ENCODE measurements around the gene TEDC2. TPM values are rescaled to one million over a fixed set of nuclear protein-coding genes. Genes with fewer than 3 reads are reported as not detected.

TEDC2 gene
- total and polyA plus RNA-seq, 2 donors, result 1.8 to 11.0 TPM

- Histone ChIP-seq H3K4me3 (ENCODE audit: low read length in 2 of 2) (no peak overlapping the region), H3K9me3 (ENCODE audit: control insufficient read depth in 2 of 2, insufficient read depth in 1 of 2, low read length in 1 of 2) (no peaks in the 10 kb centered on the region)
- DNase-seq (ENCODE audit: low read depth in 6 of 9, low spot score in 9 of 9), result peak in 6 of 9 donors; percentile 44 to 84 (median 65)
Observed at GRCh38 chr16:2486645-2487516, 27.0 kb downstream of the TEDC2 start.

GRCh38 chr16:2487517-2487842 lies 27.6 kb downstream of the TEDC2 start:
- H3K27me3 ChIP-seq (ENCODE audit: control insufficient read depth in 2 of 2, insufficient read depth in 1 of 2, low read length in 1 of 2), result peaks cover 0 to 5% of the 10 kb centered on the region in 2 donors
- no peak overlapping the region for H3K27ac ChIP-seq (ENCODE audit: low read depth in 1 of 2, low read length in 1 of 2)
- H3K4me1 ChIP-seq (ENCODE audit: control insufficient read depth in 2 of 2, insufficient read depth in 2 of 2, low read length in 2 of 2), result peaks cover 6 to 26% of the 10 kb centered on the region in 2 donors
- 53% methylated on average over 8 of the region's 8 CpGs for WGBS
- no peaks in the 10 kb centered on the region for H3K9me3 ChIP-seq (ENCODE audit: control insufficient read depth in 2 of 2, insufficient read depth in 1 of 2, low read length in 1 of 2)
- H3K4me3 ChIP-seq (ENCODE audit: low read length in 2 of 2), result no peak overlapping the region
- H3K36me3 ChIP-seq (ENCODE audit: control insufficient read depth in 2 of 2, insufficient read depth in 2 of 2, low read length in 1 of 2), result no peaks in the 10 kb centered on the region
- DNase-seq (ENCODE audit: low read depth in 6 of 9, low spot score in 9 of 9), result no peak

More at GRCh38 chr16:2486645-2487516, 27.0 kb downstream of the TEDC2 start:
- no peaks in the 10 kb centered on the region for H3K36me3 ChIP-seq (ENCODE audit: control insufficient read depth in 2 of 2, insufficient read depth in 2 of 2, low read length in 1 of 2)
- H3K27ac ChIP-seq (ENCODE audit: low read depth in 1 of 2, low read length in 1 of 2), result no peak overlapping the region
- H3K4me1 ChIP-seq (ENCODE audit: control insufficient read depth in 2 of 2, insufficient read depth in 2 of 2, low read length in 2 of 2), result peaks cover 6 to 28% of the 10 kb centered on the region in 2 donors
- WGBS, result 37% methylated on average over 29 of the region's 29 CpGs
- H3K27me3 ChIP-seq (ENCODE audit: control insufficient read depth in 2 of 2, insufficient read depth in 1 of 2, low read length in 1 of 2), result peaks cover 0 to 5% of the 10 kb centered on the region in 2 donors

GRCh38 chr16:2487903-2488531 lies 28.1 kb downstream of the TEDC2 start:
- H3K27ac ChIP-seq (ENCODE audit: low read depth in 1 of 2, low read length in 1 of 2), result no peak overlapping the region
- 29% methylated on average over 15 of the region's 15 CpGs for WGBS
- no peaks in the 10 kb centered on the region for H3K9me3 ChIP-seq (ENCODE audit: control insufficient read depth in 2 of 2, insufficient read depth in 1 of 2, low read length in 1 of 2)
- H3K27me3 ChIP-seq (ENCODE audit: control insufficient read depth in 2 of 2, insufficient read depth in 1 of 2, low read length in 1 of 2), result peaks cover 0 to 5% of the 10 kb centered on the region in 2 donors
- no peaks in the 10 kb centered on the region for H3K36me3 ChIP-seq (ENCODE audit: control insufficient read depth in 2 of 2, insufficient read depth in 2 of 2, low read length in 1 of 2)
- DNase-seq (ENCODE audit: low read depth in 6 of 9, low spot score in 9 of 9), result peak in 1 of 9 donors; percentile 22
- H3K4me3 ChIP-seq (ENCODE audit: low read length in 2 of 2), result no peak overlapping the region
- peaks cover 6 to 23% of the 10 kb centered on the region in 2 donors for H3K4me1 ChIP-seq (ENCODE audit: control insufficient read depth in 2 of 2, insufficient read depth in 2 of 2, low read length in 2 of 2)

- no peak for DNase-seq (ENCODE audit: low read depth in 6 of 9, low spot score in 9 of 9)
- 97% methylated on average over 16 of the region's 16 CpGs for WGBS
- Histone ChIP-seq H3K9me3 (ENCODE audit: control insufficient read depth in 2 of 2, insufficient read depth in 1 of 2, low read length in 1 of 2) (no peaks in the 10 kb centered on the region), H3K36me3 (ENCODE audit: control insufficient read depth in 2 of 2, insufficient read depth in 2 of 2, low read length in 1 of 2) (no peaks in the 10 kb centered on the region), H3K4me3 (ENCODE audit: low read length in 2 of 2) (no peak overlapping the region), H3K27me3 (ENCODE audit: control insufficient read depth in 2 of 2, insufficient read depth in 1 of 2, low read length in 1 of 2) (peaks cover 0 to 5% of the 10 kb centered on the region in 2 donors), H3K4me1 (ENCODE audit: control insufficient read depth in 2 of 2, insufficient read depth in 2 of 2, low read length in 2 of 2) (peaks cover 6 to 18% of the 10 kb centered on the region in 2 donors), H3K27ac (ENCODE audit: low read depth in 1 of 2, low read length in 1 of 2) (no peak overlapping the region)
Observed at GRCh38 chr16:2489581-2489980, 29.7 kb downstream of the TEDC2 start.

- DNase-seq (ENCODE audit: low read depth in 6 of 9, low spot score in 9 of 9), result no peak
- peaks cover 6 to 18% of the 10 kb centered on the region in 2 donors for H3K4me1 ChIP-seq (ENCODE audit: control insufficient read depth in 2 of 2, insufficient read depth in 2 of 2, low read length in 2 of 2)
- H3K4me3 ChIP-seq (ENCODE audit: low read length in 2 of 2), result no peak overlapping the region
- 95% methylated on average over 23 of the region's 23 CpGs for WGBS
- no peaks in the 10 kb centered on the region for H3K9me3 ChIP-seq (ENCODE audit: control insufficient read depth in 2 of 2, insufficient read depth in 1 of 2, low read length in 1 of 2)
- H3K36me3 ChIP-seq (ENCODE audit: control insufficient read depth in 2 of 2, insufficient read depth in 2 of 2, low read length in 1 of 2), result no peaks in the 10 kb centered on the region
- no peak overlapping the region for H3K27ac ChIP-seq (ENCODE audit: low read depth in 1 of 2, low read length in 1 of 2)
- H3K27me3 ChIP-seq (ENCODE audit: control insufficient read depth in 2 of 2, insufficient read depth in 1 of 2, low read length in 1 of 2), result peaks cover 0 to 5% of the 10 kb centered on the region in 2 donors
Observed at GRCh38 chr16:2490190-2491105, 30.5 kb downstream of the TEDC2 start.

GRCh38 chr16:2492292-2492691 lies 32.4 kb downstream of the TEDC2 start:
- Histone ChIP-seq H3K4me3 (ENCODE audit: low read length in 2 of 2) (no peak overlapping the region), H3K4me1 (ENCODE audit: control insufficient read depth in 2 of 2, insufficient read depth in 2 of 2, low read length in 2 of 2) (peaks cover 6 to 10% of the 10 kb centered on the region in 2 donors), H3K9me3 (ENCODE audit: control insufficient read depth in 2 of 2, insufficient read depth in 1 of 2, low read length in 1 of 2) (no peaks in the 10 kb centered on the region), H3K27ac (ENCODE audit: low read depth in 1 of 2, low read length in 1 of 2) (no peak overlapping the region), H3K36me3 (ENCODE audit: control insufficient read depth in 2 of 2, insufficient read depth in 2 of 2, low read length in 1 of 2) (peaks cover 3 to 6% of the 10 kb centered on the region in 2 donors), H3K27me3 (ENCODE audit: control insufficient read depth in 2 of 2, insufficient read depth in 1 of 2, low read length in 1 of 2) (peaks cover 0 to 5% of the 10 kb centered on the region in 2 donors)
- DNase-seq (ENCODE audit: low read depth in 6 of 9, low spot score in 9 of 9), result no peak
- WGBS, result 98% methylated on average over 13 of the region's 13 CpGs

GRCh38 chr16:2493605-2494004 lies 33.7 kb downstream of the TEDC2 start:
- H3K4me3 ChIP-seq (ENCODE audit: low read length in 2 of 2), result no peak overlapping the region
- DNase-seq (ENCODE audit: low read depth in 6 of 9, low spot score in 9 of 9), result no peak
- WGBS, result 97% methylated on average over 6 of the region's 6 CpGs
- no peaks in the 10 kb centered on the region for H3K27me3 ChIP-seq (ENCODE audit: control insufficient read depth in 2 of 2, insufficient read depth in 1 of 2, low read length in 1 of 2)
- no peaks in the 10 kb centered on the region for H3K4me1 ChIP-seq (ENCODE audit: control insufficient read depth in 2 of 2, insufficient read depth in 2 of 2, low read length in 2 of 2)
- H3K36me3 ChIP-seq (ENCODE audit: control insufficient read depth in 2 of 2, insufficient read depth in 2 of 2, low read length in 1 of 2), result peaks cover 3 to 10% of the 10 kb centered on the region in 2 donors
- no peaks in the 10 kb centered on the region for H3K9me3 ChIP-seq (ENCODE audit: control insufficient read depth in 2 of 2, insufficient read depth in 1 of 2, low read length in 1 of 2)
- no peak overlapping the region for H3K27ac ChIP-seq (ENCODE audit: low read depth in 1 of 2, low read length in 1 of 2)

- Histone ChIP-seq H3K27me3 (ENCODE audit: control insufficient read depth in 2 of 2, insufficient read depth in 1 of 2, low read length in 1 of 2) (no peaks in the 10 kb centered on the region), H3K36me3 (ENCODE audit: control insufficient read depth in 2 of 2, insufficient read depth in 2 of 2, low read length in 1 of 2) (peaks cover 3 to 13% of the 10 kb centered on the region in 2 donors), H3K4me1 (ENCODE audit: control insufficient read depth in 2 of 2, insufficient read depth in 2 of 2, low read length in 2 of 2) (no peaks in the 10 kb centered on the region), H3K27ac (ENCODE audit: low read depth in 1 of 2, low read length in 1 of 2) (no peak overlapping the region), H3K9me3 (ENCODE audit: control insufficient read depth in 2 of 2, insufficient read depth in 1 of 2, low read length in 1 of 2) (no peaks in the 10 kb centered on the region), H3K4me3 (ENCODE audit: low read length in 2 of 2) (no peak overlapping the region)
- 98% methylated on average over 5 of the region's 5 CpGs for WGBS
- DNase-seq (ENCODE audit: low read depth in 6 of 9, low spot score in 9 of 9), result no peak
Observed at GRCh38 chr16:2494616-2495015, 34.7 kb downstream of the TEDC2 start.
